ENCODE data around the gene CEP295NL.
A peak's percentile ranks its signal among the peaks of the same experiment; 100 is the strongest.

Gene CEP295NL

GRCh38 chr17:78840780-78841611 lies 62.0 kb downstream of the CEP295NL start, which contains the start of gene USP36:
Gene USP36 (minus strand): TSS chr17:78840814. CDS start chr17:78836363, 4,451 bp downstream.
- TF ChIP-seq CTCF (IDR thresholded peaks at IDR 0.05), result no peak
- H3K4me3 ChIP-seq, result peak within 1 kb of the TSS; percentile 99
- peak within 1 kb of the TSS; percentile 97 for H3K27ac ChIP-seq
- DNase-seq (ENCODE audit: low spot score), result peak; percentile 99

Data from coronary artery (tissue), 2 donors.